Measurements from ENCODE around the gene CDH5.

Gene CDH5

GRCh38 chr16:66426112-66427035 is 59.9 kb downstream of the CDH5 start:
- ChIA-PET CTCF (interaction anchor here (1.5 kb wide), 1 partner anchor 19 kb away, joined by 3 read pairs; no protein-coding TSS in a partner anchor), POLR2A (no interaction called here)
- no peak for DNase-seq (ENCODE audit: extremely low spot score)
- TF ChIP-seq CTCF (IDR thresholded peaks at IDR 0.05; ENCODE audit: control extremely low read depth, extremely low read depth, low read depth, missing control alignments): no peak

DNA sequence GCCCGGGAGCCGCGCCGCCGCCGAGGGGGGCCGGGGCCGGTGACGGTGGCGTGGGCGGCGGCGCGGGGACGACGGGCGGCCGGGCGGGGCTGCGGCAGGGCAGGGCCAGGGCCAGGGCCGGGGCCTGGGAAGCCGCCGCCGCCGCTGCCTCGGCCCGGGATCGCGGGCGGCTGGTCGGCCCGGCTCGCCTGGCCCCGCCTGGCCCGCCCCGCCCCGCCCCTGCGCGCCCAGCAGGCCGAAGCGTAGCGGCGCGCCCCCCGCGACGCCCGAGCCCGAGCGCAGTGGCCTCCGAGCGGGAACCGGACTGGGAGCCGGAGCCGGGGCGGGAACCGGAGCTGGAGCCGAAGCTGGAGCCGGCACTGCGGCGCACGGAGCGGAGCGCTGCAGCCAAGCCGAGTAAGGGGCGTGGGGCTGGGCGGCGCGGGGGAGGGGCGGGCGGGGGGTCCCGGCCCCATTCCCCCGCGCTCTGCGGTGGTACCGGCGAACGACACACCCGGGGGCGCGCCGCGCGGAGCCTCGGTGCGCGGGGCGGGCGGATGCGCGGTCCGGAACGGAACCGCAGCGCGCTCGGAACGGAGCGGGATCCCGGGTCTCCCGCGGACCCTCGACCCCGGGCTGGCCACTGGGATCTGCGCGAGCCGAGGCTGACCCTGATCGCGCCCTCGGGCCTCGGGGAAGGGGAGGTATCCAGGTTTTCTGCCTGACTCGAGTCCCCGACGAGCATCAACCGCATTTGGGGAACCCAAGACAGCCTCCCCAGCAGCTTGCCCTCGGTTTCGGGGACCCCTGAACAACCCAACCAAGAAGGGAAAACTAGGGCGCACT is 60.8 kb downstream of the CDH5 start, which contains the start of gene BEAN1:
BEAN1 (plus strand) TSS at position 260 of the 825 bp plus-strand sequence. CDS start 10,382 bp downstream, outside the sequence.
- DNase-seq (ENCODE audit: extremely low spot score): no peak
- ChIA-PET POLR2A (no interaction called here), CTCF (interaction anchor here (1.3 kb wide), 1 partner anchor 25 kb away, joined by 3 read pairs; no protein-coding TSS in a partner anchor)
- no peak for TF ChIP-seq CTCF (IDR thresholded peaks at IDR 0.05; ENCODE audit: control extremely low read depth, extremely low read depth, low read depth, missing control alignments)

GRCh38 chr16:66427871-66428681 is 61.6 kb downstream of the CDH5 start:
- no peak for TF ChIP-seq CTCF (IDR thresholded peaks at IDR 0.05; ENCODE audit: control extremely low read depth, extremely low read depth, low read depth, missing control alignments)
- DNase-seq (ENCODE audit: extremely low spot score): no peak
- POLR2A ChIA-PET: no interaction called here
- CTCF ChIA-PET: interaction anchor here (1.3 kb wide), 1 partner anchor 24 kb away, joined by 3 read pairs; no protein-coding TSS in a partner anchor

DNA sequence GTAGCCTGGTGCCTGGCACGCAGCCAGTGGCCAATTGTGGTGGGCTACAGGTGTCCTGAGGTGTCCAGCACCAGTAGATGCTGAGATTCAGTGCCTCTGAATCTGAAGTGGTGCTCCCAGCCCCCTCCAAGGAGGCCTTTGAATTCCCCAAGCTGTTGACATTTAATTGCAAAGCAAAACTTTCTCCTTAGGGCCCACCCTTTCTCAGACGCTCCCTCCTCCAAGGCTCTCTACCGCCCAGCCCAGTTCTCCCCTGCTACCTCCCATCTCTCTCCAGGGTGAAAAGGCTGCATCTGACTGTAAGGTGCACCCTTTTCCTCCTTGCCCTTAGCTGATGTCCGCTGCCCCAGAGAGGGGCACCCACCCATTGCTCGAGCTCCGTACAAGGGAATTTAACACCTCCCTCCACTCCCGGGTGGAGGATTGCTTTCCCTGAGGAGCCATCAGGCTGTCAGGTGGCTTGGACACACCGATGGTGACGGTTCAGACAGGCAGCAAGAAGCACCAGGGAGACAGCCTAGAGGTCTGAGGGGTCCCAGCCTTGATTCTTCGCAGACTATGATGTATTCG is 62.3 kb downstream of the CDH5 start:
- DNase-seq (ENCODE audit: extremely low spot score): no peak
- ChIA-PET POLR2A (no interaction called here), CTCF (interaction anchor here (1.3 kb wide), 1 partner anchor 23 kb away, joined by 3 read pairs; no protein-coding TSS in a partner anchor)
- no peak for TF ChIP-seq CTCF (IDR thresholded peaks at IDR 0.05; ENCODE audit: control extremely low read depth, extremely low read depth, low read depth, missing control alignments)

DNA sequence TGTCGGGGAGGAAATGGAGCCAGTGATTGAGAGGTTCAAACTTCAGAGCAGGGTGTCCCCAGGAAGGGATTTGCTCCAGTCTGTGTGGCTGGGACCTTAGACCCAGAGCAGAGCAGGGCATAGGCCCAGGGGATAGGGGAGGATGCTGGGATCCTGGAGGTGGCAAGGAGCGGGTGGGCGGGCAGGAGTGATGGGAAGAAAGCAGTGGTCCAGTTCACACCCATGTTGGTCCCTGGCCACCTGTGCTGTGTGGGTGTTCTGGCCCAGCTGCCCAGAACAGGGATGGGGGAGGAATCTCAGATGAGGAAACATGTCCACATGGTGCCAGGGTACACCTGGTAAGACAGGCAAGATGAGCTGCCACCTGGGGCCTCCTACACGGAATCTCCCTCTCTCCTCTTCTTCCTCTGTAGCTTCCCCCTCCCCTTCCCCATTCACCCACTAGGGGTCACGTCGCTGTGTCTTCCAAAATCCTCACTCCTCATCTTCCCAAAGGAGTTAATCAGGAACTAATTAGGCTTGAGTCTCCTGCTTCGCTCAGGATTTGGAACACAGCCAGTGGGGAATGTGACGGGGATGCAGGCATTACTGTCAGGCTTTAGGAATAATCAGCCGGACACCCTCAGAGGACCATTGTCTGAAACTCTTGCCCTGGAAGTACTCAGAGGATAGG is 62.9 kb downstream of the CDH5 start:
- POLR2A ChIA-PET: no interaction called here
- DNase-seq (ENCODE audit: extremely low spot score): no peak
- no peak for TF ChIP-seq CTCF (IDR thresholded peaks at IDR 0.05; ENCODE audit: control extremely low read depth, extremely low read depth, low read depth, missing control alignments)
- CTCF ChIA-PET: no interaction called here

All from GM10248 (cell line).